H9 (cell line): ENCODE measurements around the gene TRIM2. TPM values are rescaled to one million over a fixed set of nuclear protein-coding genes. Genes with fewer than 3 reads are reported as not detected.
A peak's percentile ranks its signal among the peaks of the same experiment; 100 is the strongest.

Experiments
- DNase-seq: peaks from one replicate; pipeline ENCODE4 v3.0.0-alpha.2; 2017
- H2AFZ ChIP-seq: one replicate; pipeline ENCODE4 v1.6.1; 2013; ENCODE audit warnings: mild to moderate bottlenecking, low read length, control low read depth, moderate library complexity
- H2AK5ac ChIP-seq: 2 replicates; pipeline ENCODE4 v1.6.1; 2013; ENCODE audit warnings: low read length, control low read depth, mixed read lengths; ENCODE audit not compliant: insufficient read length
- H2BK120ac ChIP-seq: one replicate; pipeline ENCODE4 v1.6.1; 2013; ENCODE audit warnings: low read depth, mild to moderate bottlenecking, low read length, control low read depth, inconsistent platforms; ENCODE audit not compliant: poor library complexity, severe bottlenecking
- H2BK12ac ChIP-seq: 2 replicates; pipeline ENCODE4 v1.6.1; 2013; ENCODE audit warnings: low read length, control low read depth, mixed read lengths, low read depth; ENCODE audit not compliant: insufficient read length
- H2BK15ac ChIP-seq: 2 replicates; pipeline ENCODE4 v1.6.1; 2013; ENCODE audit warnings: low read depth, low read length, control low read depth
- H2BK20ac ChIP-seq: one replicate; pipeline ENCODE4 v1.6.1; 2013; ENCODE audit warnings: low read depth, mild to moderate bottlenecking, low read length, control low read depth, inconsistent platforms; ENCODE audit not compliant: poor library complexity, severe bottlenecking
- H2BK5ac ChIP-seq: 2 replicates; pipeline ENCODE4 v1.6.1; 2013; ENCODE audit warnings: low read length, control low read depth, mixed read lengths; ENCODE audit not compliant: insufficient read length
- H3K14ac ChIP-seq: 2 replicates; pipeline ENCODE4 v1.6.1; 2013; ENCODE audit warnings: low read length, control low read depth; ENCODE audit not compliant: insufficient read depth
- H3K18ac ChIP-seq: 2 replicates; pipeline ENCODE4 v1.6.1; 2013; ENCODE audit warnings: low read depth, mild to moderate bottlenecking, mixed read lengths, low read length, control low read depth; ENCODE audit not compliant: insufficient read length
- H3K23ac ChIP-seq: 2 replicates; pipeline ENCODE4 v1.6.1; 2013; ENCODE audit warnings: low read length, control low read depth, mixed read lengths, low read depth; ENCODE audit not compliant: insufficient read length
- H3K23me2 ChIP-seq: 2 replicates; pipeline ENCODE4 v1.6.1; 2013; ENCODE audit warnings: low read depth, mild to moderate bottlenecking, mixed read lengths, low read length, control low read depth; ENCODE audit not compliant: insufficient read length, poor library complexity, severe bottlenecking
- H3K27ac ChIP-seq: 2 replicates; pipeline ENCODE4 v1.5.1; 2013; ENCODE audit warnings: low read length, control low read depth, mixed read lengths, low read depth; ENCODE audit not compliant: insufficient read length
- H3K27me3 ChIP-seq: 2 replicates; pipeline ENCODE4 v1.6.1; 2013; ENCODE audit warnings: low read length, control low read depth, inconsistent platforms; ENCODE audit not compliant: insufficient read depth
- H3K4ac ChIP-seq: 2 replicates; pipeline ENCODE4 v1.6.1; 2013; ENCODE audit warnings: low read depth, mild to moderate bottlenecking, control low read depth, inconsistent platforms, low read length, moderate library complexity
- H3K4me1 ChIP-seq: 2 replicates; pipeline ENCODE4 v1.6.1; 2013; ENCODE audit warnings: low read length, control low read depth, inconsistent platforms; ENCODE audit not compliant: insufficient read depth
- H3K4me2 ChIP-seq: 2 replicates; pipeline ENCODE4 v1.6.1; 2013; ENCODE audit warnings: low read length, control low read depth, mixed read lengths; ENCODE audit not compliant: insufficient read length, insufficient read depth
- H3K56ac ChIP-seq: 2 replicates; pipeline ENCODE4 v1.6.1; 2013; ENCODE audit warnings: low read depth, mild to moderate bottlenecking, mixed read lengths, low read length, control low read depth; ENCODE audit not compliant: insufficient read length
- H3K79me1 ChIP-seq: 2 replicates; pipeline ENCODE4 v1.6.1; 2013; ENCODE audit warnings: low read depth, mild to moderate bottlenecking, moderate library complexity, low read length, control low read depth, inconsistent platforms; ENCODE audit not compliant: insufficient read depth, poor library complexity, severe bottlenecking
- H3K79me2 ChIP-seq: 2 replicates; pipeline ENCODE4 v1.6.1; 2013; ENCODE audit warnings: low read length, control low read depth, inconsistent platforms; ENCODE audit not compliant: insufficient read depth
- H3K9ac ChIP-seq: 2 replicates; pipeline ENCODE4 v1.6.1; 2013; ENCODE audit warnings: low read length, control low read depth, mixed read lengths; ENCODE audit not compliant: insufficient read length; ENCODE audit errors: extremely low read depth
- H3K9me3 ChIP-seq: one replicate; pipeline ENCODE4 v1.6.1; 2013; ENCODE audit warnings: low read depth, low read length, inconsistent platforms; ENCODE audit not compliant: control insufficient read depth
- H3T11ph ChIP-seq: one replicate; pipeline ENCODE4 v1.6.1; 2013; ENCODE audit warnings: mild to moderate bottlenecking, low read length, control low read depth, inconsistent platforms
- H4K20me1 ChIP-seq: one replicate; pipeline ENCODE4 v1.6.1; 2013; ENCODE audit not compliant: control insufficient read depth, insufficient read length, insufficient read depth
- H4K5ac ChIP-seq: 2 replicates; pipeline ENCODE4 v1.6.1; 2013; ENCODE audit warnings: low read depth, mild to moderate bottlenecking, mixed read lengths, low read length, control low read depth; ENCODE audit not compliant: insufficient read length
- H4K8ac ChIP-seq: replicated peaks from 2 replicates; pipeline ENCODE4 v1.6.1; 2013; ENCODE audit warnings: low read length, control low read depth, mixed read lengths, low read depth; ENCODE audit not compliant: insufficient read length
- H4K91ac ChIP-seq: 2 replicates; pipeline ENCODE4 v1.6.1; 2013; ENCODE audit warnings: low read depth, mild to moderate bottlenecking, moderate library complexity, mixed read lengths, low read length, control low read depth; ENCODE audit not compliant: insufficient read length
- H3K27ac Mint-ChIP-seq, 3 experiments: 2 replicates in 2 of 3; 3 replicates in 1 of 3; pipeline ENCODE4 v1.8.0; 2020 to 2021; ENCODE audit warnings: mixed read lengths in 3 of 3, mild to moderate bottlenecking in 1 of 3, moderate library complexity in 1 of 3
- H3K27me3 Mint-ChIP-seq: 2 replicates; pipeline ENCODE4 v1.8.0; 2021; ENCODE audit warnings: low read depth, mild to moderate bottlenecking, moderate library complexity, mixed read lengths
- H3K36me3 Mint-ChIP-seq, 3 experiments: 2 replicates in 2 of 3; 3 replicates in 1 of 3; pipeline ENCODE4 v1.8.0; 2020 to 2021; ENCODE audit warnings: low read depth in 3 of 3, mixed read lengths in 3 of 3; ENCODE audit not compliant: insufficient read depth in 1 of 3
- H3K4me1 Mint-ChIP-seq, 2 experiments: 2 replicates each; pipeline ENCODE4 v1.8.0; 2020; ENCODE audit warnings: mixed read lengths in 2 of 2
- H3K4me3 Mint-ChIP-seq, 2 experiments: 2 replicates in 1 of 2; 3 replicates in 1 of 2; pipeline ENCODE4 v1.8.0; 2020 to 2021; ENCODE audit warnings: mild to moderate bottlenecking in 2 of 2, mixed read lengths in 2 of 2, moderate library complexity in 1 of 2
- H3K9me3 Mint-ChIP-seq, 2 experiments: 2 replicates in 1 of 2; 3 replicates in 1 of 2; pipeline ENCODE4 v1.8.0; 2020; ENCODE audit warnings: mild to moderate bottlenecking in 2 of 2, mixed read lengths in 2 of 2, moderate library complexity in 1 of 2
- WGBS: extraction: QIAGEN DNeasy Blood & Tissue Kit; methylation state at CpG from one replicate; pipeline ENCODE4 v1.1.7; 2013; ENCODE audit warnings: missing lambda C conversion rate, low lambda C conversion rate, mixed read lengths; ENCODE audit not compliant: insufficient read length; ENCODE audit errors: extremely low coverage; 5-methylcytosine and 5-hydroxymethylcytosine counted together
- total RNA-seq: library from RNA; stranded (reverse); gene quantifications from 2 replicates; pipeline ENCODE4 v1.2.1, GENCODE V29; 2021
- TF ChIP-seq, protein P1 (sequence below): fragments of 200-600 bp; sonication (generic); conservative IDR thresholded peaks from 3 replicates; pipeline ENCODE4 v1.8.0; 2021; ENCODE audit warnings: antibody characterized with exemption, mild to moderate bottlenecking

Gene TRIM2
- total RNA-seq, 1 experiment from 2014 or later, result 28.9 TPM

DNA sequence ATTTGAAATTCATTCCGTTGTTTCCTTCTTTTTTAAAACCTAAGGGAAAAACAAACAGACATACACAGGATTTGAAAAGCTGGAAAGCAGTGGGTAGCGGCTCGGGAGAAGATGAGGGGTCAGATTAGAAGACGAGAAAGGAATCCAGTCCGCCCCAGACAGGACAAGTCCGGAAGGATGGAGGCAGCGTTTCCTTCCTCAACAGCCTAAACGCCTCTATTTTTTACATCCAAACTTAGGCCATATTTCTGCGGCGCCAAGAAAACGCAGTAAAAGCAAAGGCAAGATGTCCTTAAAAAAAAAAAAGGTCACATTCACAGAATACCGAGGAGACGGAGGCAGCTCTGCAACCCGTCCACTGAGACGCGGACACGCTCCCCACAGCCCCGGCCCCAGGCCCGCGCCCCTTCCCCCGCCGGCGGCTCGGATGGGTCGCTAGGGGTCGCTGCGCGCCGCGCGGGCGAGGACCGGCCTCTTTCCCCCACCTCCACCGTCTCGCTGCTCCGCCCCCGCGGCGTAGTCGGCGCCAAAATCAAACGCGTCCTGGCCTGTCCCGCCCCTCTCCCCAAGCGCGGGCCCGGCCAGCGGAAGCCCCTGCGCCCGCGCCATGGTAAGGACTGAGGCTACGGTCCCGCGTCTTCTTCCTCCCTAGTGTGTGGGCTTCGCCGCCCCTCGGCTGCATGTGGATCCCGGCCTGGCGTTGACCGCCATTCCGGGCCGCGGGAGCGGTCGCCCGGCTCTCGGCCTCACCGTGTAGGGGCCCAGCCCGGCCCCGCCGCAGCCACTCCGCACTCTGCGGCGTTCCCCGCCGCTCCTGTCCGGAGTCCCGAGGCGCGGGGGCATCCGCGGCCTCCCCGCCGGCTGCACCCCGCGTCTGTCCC is 140.1 kb downstream of the TRIM2 start, which contains the start of gene MND1:
MND1 (plus strand) TSS at position 558 of the 881 bp plus-strand sequence; CDS start at position 608, 50 bp downstream.
- peaks cover 0 to 4% (median 0%) of the 10 kb centered on the region in 3 experiments; a peak in 2 of 7 replicates for H3K36me3 Mint-ChIP-seq
- H3K4me1 Mint-ChIP-seq, result peaks cover 27 to 35% of the 10 kb centered on the region in 2 experiments
- H3K4ac ChIP-seq, result no peak within 1 kb of the TSS; the same call in 1 of the 2 replicates
- no peak within 1 kb of the TSS for H4K5ac ChIP-seq
- no peaks in the 10 kb centered on the region for H3K9me3 Mint-ChIP-seq
- no peak within 1 kb of the TSS for H3K23ac ChIP-seq
- no peaks in the 10 kb centered on the region for H3K9me3 ChIP-seq
- H2AK5ac ChIP-seq, result no peak within 1 kb of the TSS
- WGBS, result no CpG with 5 or more reads among the region's 86 CpGs
- no peak within 1 kb of the TSS for H2BK15ac ChIP-seq
- peak within 1 kb of the TSS; percentile 49 to 97 (median 94); a peak in 6 of 7 replicates for H3K27ac Mint-ChIP-seq
- no peak within 1 kb of the TSS for H2BK5ac ChIP-seq
- peak; percentile 93 for DNase-seq
- peak within 1 kb of the TSS; percentile 51 for H2AFZ ChIP-seq
- H3K14ac ChIP-seq, result peak within 1 kb of the TSS; percentile 91
- H3K27me3 ChIP-seq, result no peaks in the 10 kb centered on the region
- H4K8ac ChIP-seq, result no peak within 1 kb of the TSS
- no peaks in the 10 kb centered on the region for H4K20me1 ChIP-seq
- peaks cover 3% of the 10 kb centered on the region; the same call in 1 of the 2 replicates for H3K27me3 Mint-ChIP-seq
- no peak within 1 kb of the TSS for H2BK20ac ChIP-seq
- no peak within 1 kb of the TSS for H3K27ac ChIP-seq
- peaks cover 2% of the 10 kb centered on the region; the same call in 1 of the 2 replicates for H3K4me1 ChIP-seq
- peak within 1 kb of the TSS; percentile 87 for H3K9ac ChIP-seq
- H3K79me1 ChIP-seq, result peaks cover 5% of the 10 kb centered on the region
- peaks cover 10% of the 10 kb centered on the region; the same call in 1 of the 2 replicates for H3K79me2 ChIP-seq
- H2BK12ac ChIP-seq, result no peak within 1 kb of the TSS
- H4K91ac ChIP-seq, result peak within 1 kb of the TSS; percentile 70
- no peak within 1 kb of the TSS for H3K56ac ChIP-seq
- H3K4me3 Mint-ChIP-seq, result peak within 1 kb of the TSS; percentile 83 to 88
- H3T11ph ChIP-seq, result no peak within 1 kb of the TSS
- H3K4me2 ChIP-seq, result peak within 1 kb of the TSS; percentile 90
- TF ChIP-seq, protein P1, sequence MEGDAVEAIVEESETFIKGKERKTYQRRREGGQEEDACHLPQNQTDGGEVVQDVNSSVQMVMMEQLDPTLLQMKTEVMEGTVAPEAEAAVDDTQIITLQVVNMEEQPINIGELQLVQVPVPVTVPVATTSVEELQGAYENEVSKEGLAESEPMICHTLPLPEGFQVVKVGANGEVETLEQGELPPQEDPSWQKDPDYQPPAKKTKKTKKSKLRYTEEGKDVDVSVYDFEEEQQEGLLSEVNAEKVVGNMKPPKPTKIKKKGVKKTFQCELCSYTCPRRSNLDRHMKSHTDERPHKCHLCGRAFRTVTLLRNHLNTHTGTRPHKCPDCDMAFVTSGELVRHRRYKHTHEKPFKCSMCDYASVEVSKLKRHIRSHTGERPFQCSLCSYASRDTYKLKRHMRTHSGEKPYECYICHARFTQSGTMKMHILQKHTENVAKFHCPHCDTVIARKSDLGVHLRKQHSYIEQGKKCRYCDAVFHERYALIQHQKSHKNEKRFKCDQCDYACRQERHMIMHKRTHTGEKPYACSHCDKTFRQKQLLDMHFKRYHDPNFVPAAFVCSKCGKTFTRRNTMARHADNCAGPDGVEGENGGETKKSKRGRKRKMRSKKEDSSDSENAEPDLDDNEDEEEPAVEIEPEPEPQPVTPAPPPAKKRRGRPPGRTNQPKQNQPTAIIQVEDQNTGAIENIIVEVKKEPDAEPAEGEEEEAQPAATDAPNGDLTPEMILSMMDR, result peak; percentile 99
- H3K18ac ChIP-seq, result peak within 1 kb of the TSS; percentile 84
- peaks cover 10% of the 10 kb centered on the region for H3K23me2 ChIP-seq
- H2BK120ac ChIP-seq, result no peak within 1 kb of the TSS
